GM18907 (cell line): ENCODE results near the gene NDUFB10.
A peak's percentile ranks its signal among the peaks of the same experiment; 100 is the strongest.
"Not testable (repeated sequence)": the region's sequence is repeated elsewhere in the genome, so short reads cannot be mapped to it uniquely, and the experiment has no call there.

Source experiments
- ATAC-seq: cut with Tn5 transposase; IDR thresholded peaks from one replicate; pipeline ENCODE4 v1.9.1; 2021; ENCODE audit warnings: mild to moderate bottlenecking, moderate library complexity; ENCODE audit not compliant: unreplicated experiment

NDUFB10 gene

DNA sequence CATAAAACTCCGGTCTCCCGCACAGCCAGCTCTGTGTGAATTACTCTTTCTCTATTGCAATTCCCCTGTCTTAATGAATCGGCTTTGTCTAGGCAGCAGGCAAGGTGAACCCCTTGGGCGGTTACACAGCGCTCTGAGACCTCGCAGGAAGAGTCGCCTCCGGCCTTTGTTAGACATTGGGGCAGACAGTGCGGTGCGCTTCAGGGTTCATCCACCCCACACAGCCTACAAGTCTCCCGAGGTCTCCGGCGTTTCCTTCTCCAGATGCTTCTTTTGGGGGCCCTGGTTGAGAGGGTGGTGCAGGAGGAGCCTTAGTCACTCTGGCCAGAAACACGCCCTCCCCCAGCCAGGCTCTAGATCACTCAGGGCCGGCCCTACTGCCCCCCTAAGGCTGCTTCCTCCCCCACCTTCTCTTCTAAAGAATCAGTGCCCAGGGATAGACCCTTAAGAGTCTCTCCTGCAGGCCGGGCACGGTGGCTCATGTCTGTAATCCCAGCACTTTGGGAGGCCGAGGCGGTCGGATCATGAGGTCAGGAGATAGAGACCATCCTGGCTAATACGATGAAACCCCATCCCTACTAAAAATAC lies 14.6 kb upstream of the NDUFB10 start:
- no peak for ATAC-seq

DNA sequence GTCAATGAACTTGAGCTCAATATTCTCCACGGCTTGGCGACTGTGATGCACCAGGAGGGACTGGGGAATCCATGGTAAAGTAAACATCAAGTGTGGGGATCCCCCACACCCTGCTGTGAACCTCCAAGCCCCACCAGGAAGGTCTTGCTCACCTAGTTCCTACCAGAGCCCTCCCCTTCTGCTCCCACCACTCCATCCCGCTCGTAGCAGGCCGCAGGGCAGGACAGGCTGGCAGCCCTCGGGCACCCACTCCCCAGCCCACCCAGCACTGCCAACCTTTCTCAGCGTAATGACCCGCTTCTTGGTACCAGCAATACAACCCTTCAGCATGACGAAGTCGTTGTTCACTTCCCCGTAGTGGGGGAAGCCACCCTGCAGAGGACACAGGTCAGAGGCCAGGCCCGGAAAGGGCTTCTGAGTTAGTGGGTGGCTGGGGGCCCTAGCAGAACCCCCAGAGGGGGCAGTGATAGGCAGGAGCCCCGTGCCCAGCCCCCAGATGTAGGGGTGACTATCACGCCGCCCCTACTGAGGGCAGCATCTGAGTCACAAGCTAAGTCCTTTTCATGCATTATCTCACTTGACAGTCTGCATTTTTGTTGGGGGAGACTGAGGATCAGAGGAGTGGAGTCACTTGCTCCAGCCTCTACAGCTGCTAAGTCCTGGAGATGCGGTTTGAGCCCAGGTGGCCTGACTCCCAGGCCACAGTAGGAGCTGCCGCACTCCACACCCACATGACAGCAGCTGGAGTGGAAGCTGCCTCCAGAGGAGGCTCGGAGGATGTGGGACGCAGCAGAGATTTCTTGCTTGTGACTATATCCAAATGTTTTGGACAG lies 13.6 kb upstream of the NDUFB10 start:
- no peak for ATAC-seq

DNA sequence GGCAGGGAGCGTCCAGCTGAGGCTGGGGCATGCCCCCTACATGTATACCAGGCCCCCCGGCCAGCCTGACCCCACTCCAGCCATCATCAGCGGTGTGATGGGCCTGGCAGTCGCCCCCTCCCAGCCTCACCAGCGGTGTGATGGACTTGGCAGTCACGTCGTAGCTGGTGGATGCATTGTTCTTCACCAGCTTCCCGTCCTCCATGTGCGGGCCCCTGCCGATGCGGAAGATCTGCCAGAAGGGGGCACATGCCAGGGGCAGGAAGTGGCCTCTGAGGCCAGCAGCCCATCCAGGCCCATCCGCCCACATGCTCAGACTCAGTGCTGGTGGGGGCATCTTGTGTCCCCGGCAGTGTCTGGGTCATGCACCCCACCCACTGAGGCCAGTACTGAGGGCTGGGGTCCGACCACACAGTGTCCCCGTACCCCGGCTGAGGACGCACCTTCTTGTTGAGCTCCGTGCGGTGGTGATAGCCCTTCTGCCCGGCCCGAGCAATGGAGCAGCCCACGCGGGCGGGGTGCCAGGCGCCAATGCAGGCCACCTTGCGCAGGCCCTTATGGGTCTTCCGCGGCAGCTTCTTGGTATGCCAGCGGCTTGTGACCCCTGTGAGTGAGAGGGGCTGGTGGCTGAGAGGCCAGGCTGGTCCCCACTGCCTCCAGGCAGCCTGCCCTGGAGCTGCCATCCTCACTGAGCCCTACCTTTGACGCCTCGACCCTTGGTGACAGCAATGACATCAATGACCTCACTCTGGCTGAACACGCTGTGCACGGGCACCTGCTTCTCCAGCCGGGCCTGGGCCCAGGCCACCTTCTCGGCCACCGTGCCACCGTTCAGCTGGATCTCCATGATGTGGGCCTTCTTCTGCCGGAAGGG lies 12.6 kb upstream of the NDUFB10 start:
- no peak for ATAC-seq

DNA sequence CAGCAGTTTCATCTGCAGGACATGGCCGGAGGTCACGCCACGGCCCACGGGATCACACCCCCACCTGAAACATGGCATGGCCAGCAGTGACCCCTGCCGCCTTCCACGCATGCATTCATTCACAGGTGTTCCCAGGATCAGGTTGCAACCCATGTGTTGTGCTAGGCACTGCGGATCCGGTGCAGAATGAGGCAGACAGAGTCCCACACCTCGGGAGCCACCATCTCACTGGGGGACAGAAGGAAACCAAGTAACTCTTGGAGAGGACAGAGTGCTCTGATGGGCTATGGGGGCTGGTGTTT lies 12.0 kb upstream of the NDUFB10 start:
- ATAC-seq: no peak

DNA sequence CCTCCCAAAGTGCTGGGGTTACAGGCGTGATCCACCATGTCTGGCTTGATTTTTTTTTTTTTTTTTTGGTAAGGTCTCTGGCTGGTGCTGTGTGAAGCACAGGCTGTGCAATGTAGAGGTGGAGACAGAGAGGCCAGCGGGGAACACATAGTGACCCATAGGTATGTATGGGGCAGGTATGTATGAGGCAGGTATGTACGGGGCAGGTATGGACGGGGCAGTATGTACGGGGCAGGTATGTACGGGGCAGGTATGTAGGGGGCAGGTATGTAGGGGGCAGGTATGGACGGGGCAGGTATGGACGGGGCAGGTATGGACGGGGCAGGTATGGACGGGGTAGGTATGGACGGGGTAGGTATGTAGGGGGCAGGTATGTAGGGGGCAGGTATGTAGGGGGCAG lies 9.8 kb upstream of the NDUFB10 start:
- no peak for ATAC-seq

DNA sequence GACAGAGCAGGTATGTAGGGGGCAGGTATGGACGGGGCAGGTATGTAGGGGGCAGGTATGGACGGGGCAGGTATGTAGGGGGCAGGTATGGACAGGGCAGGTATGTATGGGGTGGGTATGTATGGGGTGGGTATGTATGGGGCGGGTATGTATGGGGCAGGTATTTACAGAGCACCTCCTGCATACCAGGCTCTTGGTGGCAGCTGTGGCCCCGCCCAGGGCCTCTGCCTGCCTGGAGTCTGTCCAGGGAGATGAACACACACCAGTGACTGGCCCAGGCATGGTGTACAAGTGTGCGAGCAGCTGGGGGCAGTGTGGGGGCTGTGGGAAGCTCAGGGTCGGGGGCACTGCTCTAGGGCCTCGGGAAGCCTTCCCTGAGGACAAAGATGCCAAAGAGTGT lies 9.3 kb upstream of the NDUFB10 start:
- ATAC-seq: no peak

DNA sequence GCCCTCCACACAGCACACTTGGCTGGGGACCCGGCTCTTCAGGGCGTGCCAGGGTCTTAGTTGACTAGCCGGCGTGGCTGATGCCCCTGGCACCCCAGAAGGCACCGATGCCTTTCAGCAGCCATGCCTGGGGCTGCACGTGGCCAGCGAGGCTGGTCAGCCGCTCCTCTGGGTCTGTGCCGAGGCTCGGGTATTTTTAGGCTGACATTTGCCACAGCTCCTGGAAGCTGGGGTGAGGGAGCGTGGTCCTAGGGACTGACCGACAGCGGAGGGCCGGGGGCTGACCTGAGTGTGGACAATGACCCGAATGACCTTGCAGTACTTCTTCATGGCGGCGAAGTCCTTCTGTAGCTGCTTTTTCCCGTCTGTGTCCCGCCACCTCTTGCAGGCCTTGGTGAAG lies 8.8 kb upstream of the NDUFB10 start:
- no peak for ATAC-seq

DNA sequence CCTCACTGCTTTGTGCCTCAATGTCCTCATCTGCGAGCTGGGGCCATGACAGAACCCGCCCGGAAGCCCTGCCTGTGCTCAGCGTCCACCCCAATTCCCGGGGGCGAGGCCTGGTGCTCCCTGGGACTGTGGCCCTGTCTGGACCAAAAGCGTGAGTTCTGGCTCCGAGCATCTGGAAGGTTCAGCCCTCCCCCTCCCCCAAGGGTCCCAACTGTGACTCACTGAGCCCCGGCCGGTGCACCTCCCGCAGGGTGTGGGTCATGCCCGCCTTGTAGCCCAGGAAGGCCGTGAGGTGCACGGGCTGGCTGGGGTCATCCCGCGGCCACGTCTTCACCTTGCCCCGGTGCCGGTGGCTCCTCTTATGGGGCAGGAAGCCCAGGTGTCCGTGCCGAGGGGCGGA lies 5.6 kb upstream of the NDUFB10 start:
- ATAC-seq: no peak

DNA sequence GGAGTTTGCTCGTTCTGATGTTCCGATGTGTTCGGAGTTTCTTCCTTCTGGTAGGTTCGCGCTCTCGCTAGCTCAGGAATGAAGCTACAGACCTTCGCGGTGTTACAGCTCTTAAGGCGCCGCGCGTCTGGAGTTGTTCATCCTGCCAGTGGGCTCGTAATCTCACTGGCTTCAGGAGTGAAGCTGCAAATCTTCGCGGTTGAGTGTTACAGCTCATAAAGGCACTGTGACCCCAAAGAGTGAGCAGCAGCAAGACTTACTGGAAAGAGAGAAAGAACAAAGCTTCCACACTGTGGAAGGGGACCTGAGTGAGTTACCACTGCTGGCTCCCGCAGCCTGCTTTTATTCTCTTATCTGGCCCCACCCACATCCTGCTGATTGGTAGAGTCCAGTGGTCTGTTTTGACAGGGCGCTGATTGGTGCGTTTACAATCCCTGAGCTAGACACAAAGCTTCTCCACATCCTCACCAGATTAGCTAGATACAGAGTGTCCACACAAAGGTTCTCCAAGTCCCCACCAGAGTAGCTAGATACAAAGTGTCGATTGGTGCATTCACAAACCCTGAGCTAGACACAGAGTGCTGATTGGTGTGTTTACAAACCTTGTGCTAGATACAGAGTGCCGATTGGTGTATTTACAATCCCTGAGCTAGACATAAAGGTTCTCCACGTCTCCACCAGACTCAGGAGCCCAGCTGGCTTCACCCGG lies 1.8 kb upstream of the NDUFB10 start:
- not testable (repeated sequence) for ATAC-seq

DNA sequence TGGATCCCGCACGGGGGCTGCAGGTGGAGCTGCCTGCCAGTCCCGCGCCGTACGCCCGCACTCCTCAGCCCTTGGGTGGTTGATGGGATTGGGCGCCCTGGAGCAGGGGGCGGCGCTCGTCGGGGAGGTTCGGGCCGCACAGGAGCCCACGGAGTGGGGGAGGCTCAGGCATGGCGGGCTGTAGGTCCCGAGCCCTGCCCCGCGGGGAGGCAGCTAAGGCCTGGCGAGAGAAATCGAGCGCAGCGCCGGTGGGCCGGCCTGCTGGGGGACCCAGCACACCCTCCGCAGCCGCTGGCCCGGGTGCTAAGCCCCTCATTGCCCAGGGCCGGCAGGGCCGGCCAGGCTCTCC lies 1.2 kb upstream of the NDUFB10 start:
- ATAC-seq: not testable (repeated sequence)

DNA sequence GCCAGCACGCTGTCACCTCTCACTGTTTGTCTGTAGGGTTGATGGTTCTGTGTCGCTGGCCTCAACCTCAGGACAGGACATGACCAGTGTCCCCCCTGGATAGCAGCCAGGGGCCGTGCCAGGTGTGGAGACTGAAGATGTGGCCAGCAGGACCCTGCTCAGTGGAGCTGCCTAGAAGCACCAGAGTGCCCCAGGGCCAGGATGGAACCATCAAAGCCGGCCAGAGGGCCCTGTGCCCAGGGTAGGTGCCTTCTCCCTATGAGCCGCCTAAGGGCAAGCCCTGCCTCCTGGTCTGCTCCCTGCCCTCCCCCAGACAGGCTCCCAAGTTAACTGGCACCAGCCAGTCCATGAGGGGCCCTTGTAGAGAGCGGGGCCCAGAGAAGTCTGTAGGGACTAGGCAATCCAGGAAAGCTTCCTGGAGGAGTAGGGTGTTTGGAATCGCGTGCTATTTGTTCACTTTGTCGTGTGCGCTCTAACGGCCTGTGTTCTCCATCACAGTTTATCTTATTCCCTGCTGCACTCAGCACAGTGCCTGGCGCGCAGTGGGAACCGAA lies 546 bp upstream of the NDUFB10 start:
- ATAC-seq: peak; percentile 1

DNA sequence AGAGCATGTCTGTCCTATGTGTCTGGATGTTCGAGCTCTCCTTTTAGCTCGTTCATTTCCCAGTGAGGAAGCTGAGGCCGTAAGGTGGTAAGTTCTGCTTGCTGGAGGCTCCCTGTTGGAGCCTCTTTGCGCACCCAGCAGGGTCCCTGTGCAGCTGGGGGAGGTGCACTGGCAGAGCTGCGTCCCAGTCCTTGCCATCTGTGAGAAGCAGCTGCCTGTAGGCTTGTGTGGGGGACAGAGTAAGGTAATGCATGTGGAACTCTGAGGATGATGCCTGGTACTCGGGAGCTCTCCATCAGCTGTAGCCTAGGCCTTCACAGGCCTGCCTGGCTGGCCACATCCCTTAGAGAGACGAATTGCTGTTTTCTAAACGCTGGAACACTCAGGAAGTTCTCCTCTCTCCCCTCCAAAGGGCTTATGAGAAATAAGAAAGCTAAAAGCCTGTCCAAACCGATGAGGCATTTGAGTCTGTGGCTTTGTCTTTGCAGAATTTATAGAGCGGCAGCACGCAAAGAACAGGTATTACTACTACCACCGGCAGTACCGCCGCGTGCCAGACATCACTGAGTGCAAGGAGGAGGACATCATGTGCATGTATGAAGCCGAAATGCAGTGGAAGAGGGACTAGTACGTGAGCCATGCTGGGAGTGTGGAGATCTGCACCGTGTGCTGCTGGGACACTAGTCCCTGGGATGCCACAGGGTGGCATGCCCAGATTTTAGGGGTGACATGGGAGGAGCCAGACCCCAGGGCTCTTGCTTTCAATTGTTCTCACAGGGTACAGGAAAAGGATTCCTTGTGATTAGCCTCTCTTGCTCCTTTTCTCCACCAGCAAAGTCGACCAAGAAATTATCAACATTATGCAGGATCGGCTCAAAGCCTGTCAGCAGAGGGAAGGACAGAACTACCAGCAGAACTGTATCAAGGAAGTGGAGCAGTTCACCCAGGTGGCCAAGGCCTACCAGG lies 1.6 kb downstream of the NDUFB10 start:
- ATAC-seq: no peak

DNA sequence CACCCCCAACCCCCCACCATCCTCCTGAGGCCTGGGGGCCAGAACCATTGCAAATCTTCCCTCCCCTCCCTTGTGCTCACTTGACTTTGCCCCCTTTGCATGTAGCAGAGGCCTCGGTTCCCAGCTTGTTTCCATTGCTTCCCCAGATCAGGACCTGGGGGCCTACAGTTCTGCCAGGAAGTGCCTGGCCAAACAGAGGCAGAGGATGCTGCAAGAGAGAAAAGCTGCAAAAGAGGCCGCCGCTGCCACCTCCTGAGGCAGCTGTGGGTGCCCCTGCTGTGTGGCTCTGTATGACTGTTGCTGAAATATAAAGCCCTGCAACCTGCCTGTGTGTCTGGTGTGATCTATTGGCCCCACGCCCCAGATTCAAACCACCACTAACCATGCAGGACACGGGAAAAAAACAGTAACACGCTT lies 2.3 kb downstream of the NDUFB10 start:
- ATAC-seq: no peak

DNA sequence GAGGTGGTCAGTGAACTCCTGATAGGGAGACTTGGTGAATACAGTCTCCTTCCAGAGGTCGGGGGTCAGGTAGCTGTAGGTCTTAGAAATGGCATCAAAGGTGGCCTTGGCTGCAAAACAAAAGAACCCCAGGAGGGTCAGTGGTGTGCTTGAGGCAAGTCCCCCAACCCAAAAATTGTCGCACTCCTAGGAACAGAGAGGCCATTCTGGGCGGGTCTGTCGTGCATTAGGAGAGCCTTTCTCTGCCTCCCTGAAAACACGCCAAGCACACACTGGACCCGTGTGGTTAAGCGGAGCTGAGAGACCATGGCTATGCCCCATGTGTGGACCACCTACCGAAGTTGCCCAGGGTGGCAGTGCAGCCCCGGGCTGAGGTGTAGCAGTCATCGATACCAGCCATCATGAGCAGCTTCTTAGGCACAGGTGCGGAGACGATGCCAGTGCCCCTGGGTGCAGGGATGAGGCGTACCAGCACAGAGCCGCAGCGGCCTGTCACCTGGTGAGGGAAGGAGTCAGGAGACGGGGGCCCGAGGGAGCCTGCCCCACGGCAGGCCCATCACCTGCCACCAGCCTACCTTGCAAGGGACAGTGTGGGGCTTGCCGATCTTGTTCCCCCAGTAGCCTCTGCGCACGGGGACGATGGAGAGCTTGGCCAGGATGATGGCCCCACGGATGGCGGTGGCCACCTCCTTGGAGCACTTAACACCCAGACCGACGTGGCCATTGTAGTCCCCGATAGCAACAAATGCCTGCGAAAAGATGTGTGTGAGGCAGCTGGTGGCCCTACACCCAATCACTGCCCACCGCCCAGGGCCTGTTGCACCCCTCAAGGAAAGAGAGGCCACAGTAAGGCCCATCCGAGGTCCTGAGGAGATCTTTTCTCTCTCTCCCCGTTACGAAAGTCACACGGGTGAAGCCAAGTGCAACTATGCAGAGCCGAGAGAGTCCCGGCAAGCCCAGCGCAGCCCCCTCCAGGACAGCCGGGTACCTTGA lies 3.1 kb downstream of the NDUFB10 start:
- ATAC-seq: not testable (repeated sequence)

DNA sequence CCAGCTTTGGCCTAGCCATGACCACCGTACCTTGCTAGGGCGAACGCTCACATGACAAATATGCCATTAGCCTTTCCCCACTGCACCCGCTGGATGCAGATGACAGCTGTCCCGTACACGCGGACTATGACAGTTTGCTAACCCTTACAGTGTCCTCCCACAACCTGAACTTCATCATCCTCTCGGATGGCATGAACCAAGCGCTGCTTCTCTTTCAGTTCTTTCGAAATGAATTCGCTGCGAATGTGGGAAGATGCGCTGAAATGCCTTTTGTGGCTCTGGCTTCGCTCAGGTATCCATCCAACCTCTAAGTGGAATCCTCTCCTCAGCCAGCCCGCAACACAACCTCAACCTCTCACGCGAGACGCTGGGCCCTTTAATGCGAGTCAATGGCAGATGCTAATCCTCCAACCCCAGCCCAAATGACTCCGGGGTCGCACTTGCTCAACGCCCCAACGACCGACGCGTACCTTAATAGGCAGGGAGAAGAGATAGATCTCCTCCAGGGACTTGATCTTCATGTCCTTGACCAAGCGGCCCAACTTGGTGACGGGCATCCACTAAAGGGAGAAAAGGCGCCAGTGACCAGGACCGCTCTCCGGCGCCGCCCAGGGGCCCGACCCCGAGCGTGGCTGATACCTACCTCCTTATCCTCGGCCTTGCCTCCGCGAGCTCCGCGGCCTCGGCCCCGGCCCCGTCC lies 4.6 kb downstream of the NDUFB10 start:
- peak; percentile 18 for ATAC-seq

DNA sequence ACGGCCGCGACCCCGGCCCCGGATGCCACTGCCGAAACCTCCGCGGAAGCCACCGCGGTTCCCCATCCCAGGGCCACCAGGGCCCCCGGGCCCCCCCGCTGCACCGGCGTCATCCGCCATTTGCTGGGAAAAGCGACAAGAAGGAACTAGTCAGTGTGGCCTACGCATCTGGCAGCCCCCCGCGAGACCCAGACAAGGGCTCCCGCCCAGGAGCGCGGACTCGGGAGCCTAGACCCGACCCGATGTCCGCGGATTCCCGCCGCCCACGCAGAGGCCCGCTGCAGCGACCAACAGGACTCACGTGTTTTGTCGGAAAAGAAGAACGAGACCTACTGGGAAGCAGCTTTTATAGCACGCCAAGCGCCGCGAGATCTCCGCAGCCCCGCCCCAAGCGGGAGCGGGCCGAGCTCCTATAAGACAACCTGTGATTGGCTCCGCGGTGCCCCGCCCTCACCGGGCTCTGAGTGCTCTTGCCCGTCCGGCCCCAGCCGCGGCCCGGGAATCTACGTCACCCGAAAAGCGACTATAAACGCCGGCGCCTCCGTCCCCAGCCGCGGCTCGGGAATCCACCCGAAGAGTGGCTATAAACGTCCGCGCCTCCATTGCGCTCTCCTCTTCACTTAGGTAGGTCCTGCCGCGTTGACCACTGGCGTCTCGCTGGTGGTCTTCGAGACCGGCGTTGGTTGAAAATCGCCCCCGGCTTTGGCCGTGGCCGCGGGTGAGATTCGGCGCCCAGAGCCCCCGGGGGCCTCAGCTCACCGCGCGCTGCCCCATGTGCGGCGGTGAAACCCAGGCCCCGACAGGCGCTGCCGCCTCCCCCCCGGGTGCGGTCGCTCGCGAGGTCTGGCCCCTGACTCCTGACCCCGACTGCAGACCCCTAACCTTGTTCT lies 5.4 kb downstream of the NDUFB10 start, which contains the start of gene RPS2:
Gene RPS2 (minus strand): TSS at position 321 of the 890 bp plus-strand sequence. CDS start 201 bp downstream, at position 120.
- ATAC-seq: peak; percentile 81
